CD4-positive, alpha-beta T cell treated with Interleukin-21 for 1 hour (primary cell): ENCODE results near the gene TMEM140.
"Not testable (repeated sequence)": the region's sequence is repeated elsewhere in the genome, so short reads cannot be mapped to it uniquely, and the experiment has no call there.

Experiments
- DNase-seq: peaks from one replicate; pipeline ENCODE4 v3.0.0-alpha.2; 2020

TMEM140 gene

GRCh38 chr7:135147899-135148721 is at the start of gene TMEM140:
TSS of gene TMEM140 (plus strand) at chr7:135148072. CDS start at chr7:135164442, 16,370 bp downstream.
- DNase-seq: peak; percentile 88

- DNase-seq: no peak
Measured at GRCh38 chr7:135098391-135098790, 49.5 kb upstream of the TMEM140 start.

- DNase-seq: no peak
Measured at GRCh38 chr7:135100856-135101255, 47.0 kb upstream of the TMEM140 start.

- no peak for DNase-seq
Measured at GRCh38 chr7:135102372-135102771, 45.5 kb upstream of the TMEM140 start.

GRCh38 chr7:135109562-135109961 is 38.3 kb upstream of the TMEM140 start:
- no peak for DNase-seq

GRCh38 chr7:135109976-135110375 is 37.9 kb upstream of the TMEM140 start:
- DNase-seq: no peak

GRCh38 chr7:135111379-135111778 is 36.5 kb upstream of the TMEM140 start:
- DNase-seq: no peak

GRCh38 chr7:135114622-135115021 is 33.2 kb upstream of the TMEM140 start:
- DNase-seq: no peak

GRCh38 chr7:135117096-135117495 is 30.8 kb upstream of the TMEM140 start:
- no peak for DNase-seq

GRCh38 chr7:135121868-135122267 is 26.0 kb upstream of the TMEM140 start:
- no peak for DNase-seq

GRCh38 chr7:135124631-135125030 is 23.2 kb upstream of the TMEM140 start:
- not testable (repeated sequence) for DNase-seq

GRCh38 chr7:135128931-135129330 is 18.9 kb upstream of the TMEM140 start:
- no peak for DNase-seq

- no peak for DNase-seq
Measured at GRCh38 chr7:135129579-135129978, 18.3 kb upstream of the TMEM140 start.

GRCh38 chr7:135143885-135144668 is 3.8 kb upstream of the TMEM140 start:
- no peak for DNase-seq

GRCh38 chr7:135147341-135147898 is 452 bp upstream of the TMEM140 start:
- DNase-seq: peak; percentile 73

GRCh38 chr7:135150072-135150782 is 2.4 kb downstream of the TMEM140 start:
- no peak for DNase-seq

- no peak for DNase-seq
Measured at GRCh38 chr7:135151132-135151531, 3.3 kb downstream of the TMEM140 start.

- DNase-seq: no peak
Measured at GRCh38 chr7:135151533-135151932, 3.7 kb downstream of the TMEM140 start.

GRCh38 chr7:135152442-135152841 is 4.6 kb downstream of the TMEM140 start:
- no peak for DNase-seq

GRCh38 chr7:135154734-135155133 is 6.9 kb downstream of the TMEM140 start:
- no peak for DNase-seq

- DNase-seq: no peak
Measured at GRCh38 chr7:135156290-135156689, 8.4 kb downstream of the TMEM140 start.

GRCh38 chr7:135158141-135158655 is 10.3 kb downstream of the TMEM140 start:
- DNase-seq: no peak

- DNase-seq: no peak
Measured at GRCh38 chr7:135158874-135159273, 11.0 kb downstream of the TMEM140 start.
